ENCODE data around the gene LY6G5C. TPM values are rescaled to one million over a fixed set of nuclear protein-coding genes. Genes with fewer than 3 reads are reported as not detected.

Gene LY6G5C
- total RNA-seq, 1 donor from 2014 or later, result under 0.01 TPM

Other genes starting within 250 kb of the LY6G5C start
- 23.4 and 50.3 TPM in 2 replicates for gene MICB, start 182.9 kb downstream of the LY6G5C start, total RNA-seq
- not detected in 2 replicates for gene MCCD1, start 152.1 kb downstream of the LY6G5C start, total RNA-seq
- gene DDX39B, start 139.1 kb downstream of the LY6G5C start, total RNA-seq, result 354 and 456 TPM in 2 replicates
- gene ATP6V1G2, start 134.5 kb downstream of the LY6G5C start, total RNA-seq, result 0.97 and 2.0 TPM in 2 replicates
- gene NFKBIL1, start 133.5 kb downstream of the LY6G5C start, total RNA-seq, result 25.3 and 26.9 TPM in 2 replicates
- not detected in 2 replicates for gene LTA, start 108.8 kb downstream of the LY6G5C start, total RNA-seq
- under 0.01 TPM in 1 of 2 replicates, not detected in the other for gene TNF, start 105.5 kb downstream of the LY6G5C start, total RNA-seq
- 3.2 and 6.7 TPM in 2 replicates for gene LTB, start 98.6 kb downstream of the LY6G5C start, total RNA-seq
- gene LST1, start 94.8 kb downstream of the LY6G5C start, total RNA-seq, result 0.32 TPM in 1 of 2 replicates, not detected in the other
- not detected in 2 replicates for gene NCR3, start 88.1 kb downstream of the LY6G5C start, total RNA-seq
- gene AIF1, start 65.8 kb downstream of the LY6G5C start, total RNA-seq, result not detected in 2 replicates
- 22.2 and 24.0 TPM in 2 replicates for gene PRRC2A, start 60.4 kb downstream of the LY6G5C start, total RNA-seq
- 90.4 and 110 TPM in 2 replicates for gene BAG6, start 28.4 kb downstream of the LY6G5C start, total RNA-seq
- gene APOM, start 25.2 kb downstream of the LY6G5C start, total RNA-seq, result 0.30 TPM in 1 of 2 replicates, not detected in the other
- 18.8 and 21.1 TPM in 2 replicates for gene C6orf47, start 20.3 kb downstream of the LY6G5C start, total RNA-seq
- gene GPANK1, start 16.1 kb downstream of the LY6G5C start, total RNA-seq, result 10.2 and 10.7 TPM in 2 replicates
- 84.3 and 95.2 TPM in 2 replicates for gene CSNK2B, start 15.0 kb downstream of the LY6G5C start, total RNA-seq
- 0.97 and 1.7 TPM in 2 replicates for gene LY6G5B, start 11.1 kb downstream of the LY6G5C start, total RNA-seq
- 41.3 and 51.1 TPM in 2 replicates for gene ABHD16A, start 22.3 kb upstream of the LY6G5C start, total RNA-seq
- gene LY6G6F, start 25.8 kb upstream of the LY6G5C start, total RNA-seq, result not detected in 2 replicates
- not detected in 2 replicates for gene LY6G6D, start 34.3 kb upstream of the LY6G5C start, total RNA-seq
- gene LY6G6C, start 40.7 kb upstream of the LY6G5C start, total RNA-seq, result not detected in 2 replicates
- gene MPIG6B, start 42.3 kb upstream of the LY6G5C start, total RNA-seq, result not detected in 2 replicates
- 68.5 and 79.6 TPM in 2 replicates for gene DDAH2, start 48.2 kb upstream of the LY6G5C start, total RNA-seq
- 865 and 1,138 TPM in 2 replicates for gene CLIC1, start 55.5 kb upstream of the LY6G5C start, total RNA-seq
- gene MSH5, start 58.9 kb upstream of the LY6G5C start, total RNA-seq, result 7.1 and 7.9 TPM in 2 replicates
- 0.65 TPM in 1 of 2 replicates, not detected in the other for gene SAPCD1, start 81.6 kb upstream of the LY6G5C start, total RNA-seq
- not detected in 2 replicates for gene VWA7, start 96.3 kb upstream of the LY6G5C start, total RNA-seq
- 50.3 and 57.1 TPM in 2 replicates for gene VARS1, start 114.7 kb upstream of the LY6G5C start, total RNA-seq
- 57.2 and 65.0 TPM in 2 replicates for gene LSM2, start 125.9 kb upstream of the LY6G5C start, total RNA-seq
- 0.76 and 0.97 TPM in 2 replicates for gene HSPA1L, start 134.2 kb upstream of the LY6G5C start, total RNA-seq
- 43.5 and 61.9 TPM in 2 replicates for gene HSPA1A, start 134.5 kb upstream of the LY6G5C start, total RNA-seq
- 60.1 and 104 TPM in 2 replicates for gene HSPA1B, start 146.7 kb upstream of the LY6G5C start, total RNA-seq
- 58.1 and 93.8 TPM in 2 replicates for gene NEU1, start 181.8 kb upstream of the LY6G5C start, total RNA-seq
- 0.15 and 0.32 TPM in 2 replicates for gene SLC44A4, start 197.9 kb upstream of the LY6G5C start, total RNA-seq
- gene EHMT2, start 216.6 kb upstream of the LY6G5C start, total RNA-seq, result 36.4 and 43.8 TPM in 2 replicates
- gene ZBTB12, start 221.0 kb upstream of the LY6G5C start, total RNA-seq, result 2.6 and 2.9 TPM in 2 replicates
- not detected in 2 replicates for gene C2, start 246.7 kb upstream of the LY6G5C start, total RNA-seq

Data from epithelial cell of umbilical artery (primary cell).